Psoas muscle (tissue), 8 donors: ENCODE data around the gene PCK1. TPM values are rescaled to one million over a fixed set of nuclear protein-coding genes. Genes with fewer than 3 reads are reported as not detected.

ENCODE experiments used
- ATAC-seq, 4 donors: fragments of 200-7000 bp; cut with Tn5 transposase; one replicate each; pipeline ENCODE4 v1.9.1; 2020; ENCODE audit warnings: moderate library complexity in 3 of 4, mild to moderate bottlenecking in 2 of 4
- DNase-seq, 2 donors: peaks; one replicate each; pipeline ENCODE4 v3.0.0-alpha.2; 2020
- H3K27ac ChIP-seq: fragments of 200-600 bp; one replicate; pipeline ENCODE4 v1.8.0; 2022
- H3K27me3 ChIP-seq, 3 donors: fragments of 200-600 bp in 1 of 3; one replicate each; pipeline versions ENCODE4 v1.6.1 to v1.8.0; 2013 to 2022; ENCODE audit warnings: low read length in 2 of 3, mild to moderate bottlenecking in 2 of 3, moderate library complexity in 1 of 3; ENCODE audit not compliant: insufficient read depth in 3 of 3
- H3K36me3 ChIP-seq, 2 donors: fragments of 200-600 bp in 1 of 2; one replicate each; pipeline versions ENCODE4 v1.6.1 to v1.8.0; 2013 to 2022; ENCODE audit warnings: low read depth in 1 of 2, mild to moderate bottlenecking in 1 of 2, moderate library complexity in 1 of 2; ENCODE audit not compliant: insufficient read depth in 1 of 2
- H3K4me1 ChIP-seq: fragments of 200-600 bp; one replicate; pipeline ENCODE4 v1.8.0; 2022
- H3K4me3 ChIP-seq: fragments of 200-600 bp; one replicate; pipeline ENCODE4 v1.8.0; 2022; ENCODE audit warnings: mild to moderate bottlenecking
- H3K9me3 ChIP-seq: fragments of 200-600 bp; one replicate; pipeline ENCODE4 v1.8.0; 2022
- CTCF ChIP-seq: fragments of 200-600 bp; IDR thresholded peaks from one replicate; pipeline ENCODE4 v1.8.0; 2022; ENCODE audit warnings: antibody characterized with exemption
- WGBS, 3 donors: extraction: QIAGEN DNeasy Blood & Tissue Kit; methylation state at CpG; one replicate each; pipeline versions ENCODE4 v1.1.6 to v1.1.7; 2013; 5-methylcytosine and 5-hydroxymethylcytosine counted together
- intact Hi-C, 2 donors: fragments of 100-400 bp; cut with DNase I; formaldehyde crosslinking; loops; one replicate each; pipeline versions ENCODE4 v1.11.0 to v1.14.2; 2022
- polyA plus RNA-seq, 3 donors: library from polyadenylated mRNA; stranded (reverse); fragments of 200-250 nt; gene quantifications; one replicate each; pipeline ENCODE4 v1.2.3, GENCODE V29; 2013
- total RNA-seq, 4 donors: library from RNA; stranded (reverse); fragmentation: NEBNext Ultra II Directional in 2 of 4; extraction: Animal tissue kit (Norgen Biotek cat#: 25700) in 2 of 4; gene quantifications; one replicate each; pipeline versions ENCODE4 v1.2.1 to v1.2.4, GENCODE V29; 2021 to 2023
- donor health status: healthy with polysubstance abuse.
- donor health status: DM: no; HTN: no; CAD: no; lungs with moderate emphysema.
- donor health status: Bipolar disorder and iron deficiency.
- donor health status: healthy.
- donor health status: DM: yes; HTN: yes; CAD: no.
- donor health status: DM: no; HTN: no; CAD: no.
- donor health status: DM: no; HTN: no; CAD: no.
- donor health status: DM: yes; HTN: yes; CAD: no.

PCK1 gene
- total and polyA plus RNA-seq, 7 donors = 0.24 to 0.81 (median 0.41) TPM

DNA sequence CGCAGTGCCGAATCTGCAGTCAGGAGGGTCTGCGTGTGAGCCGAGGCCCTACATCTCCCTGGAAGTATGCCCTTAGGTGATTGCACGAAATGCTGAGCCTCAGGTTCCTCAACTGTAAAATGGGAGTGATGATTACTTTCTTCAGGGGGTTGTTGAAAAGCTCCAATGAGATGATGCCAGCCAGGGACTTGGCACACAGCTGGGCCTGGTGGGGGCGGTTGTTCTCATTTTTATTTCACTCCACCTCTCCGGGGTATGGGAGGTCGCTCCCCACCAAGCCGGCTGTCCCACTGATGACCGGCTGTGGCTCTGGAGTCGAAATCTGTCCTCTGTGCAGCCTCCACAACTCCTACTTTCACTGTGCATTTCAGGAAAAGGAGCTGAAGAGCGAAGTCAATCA lies 8.1 kb downstream of the PCK1 start:
- WGBS, 3 donors = 87 to 93% (median 90%) methylated on average over 12 of the region's 12 CpGs

DNA sequence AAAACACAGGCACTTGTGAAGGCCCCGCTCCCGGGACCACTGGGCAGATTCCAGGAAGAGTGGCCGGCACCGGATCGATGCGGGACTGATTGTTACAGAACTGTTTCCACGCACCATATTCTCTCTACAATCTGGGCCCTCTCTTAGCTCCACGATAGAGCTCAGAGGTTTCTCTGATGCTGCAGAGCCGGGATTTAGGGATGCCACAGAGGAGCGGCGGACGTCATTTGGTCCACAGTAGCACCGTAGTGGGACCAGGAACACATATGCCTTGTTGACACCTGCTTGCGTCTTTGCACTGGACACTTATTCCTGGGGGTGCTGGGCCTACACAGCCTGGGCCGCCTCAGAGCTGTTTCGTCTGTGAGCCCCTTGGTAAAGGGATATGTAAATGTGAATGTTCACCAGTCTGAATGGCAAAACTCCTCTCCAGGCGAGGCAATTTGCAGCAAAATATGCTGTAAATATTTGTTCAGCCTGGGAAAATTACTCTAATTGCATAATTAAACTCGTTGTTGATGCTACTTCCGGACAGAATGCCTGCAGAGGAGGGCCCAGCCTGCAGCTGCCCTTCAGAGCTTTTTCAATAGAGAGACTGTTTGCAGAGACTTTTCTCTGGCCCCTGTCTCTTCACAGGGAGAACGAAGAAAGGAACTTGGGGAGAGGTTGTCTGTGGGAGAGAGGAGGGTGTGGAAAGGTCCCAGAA lies 9.4 kb downstream of the PCK1 start:
- H3K36me3 ChIP-seq = no peaks in the 10 kb centered on the region
- intact Hi-C loops = no loop called here
- 68 to 71% (median 71%) methylated on average over 20 of the region's 20 CpGs for WGBS, 3 donors
- peaks cover 0 to 49% (median 9%) of the 10 kb centered on the region in 3 donors for H3K27me3 ChIP-seq
- H3K27ac ChIP-seq = no peak overlapping the region
- ATAC-seq (no peak), DNase-seq (no peak)
- H3K4me1 ChIP-seq = no peaks in the 10 kb centered on the region
- no peak overlapping the region for H3K4me3 ChIP-seq
- no peaks in the 10 kb centered on the region for H3K9me3 ChIP-seq
- no peak for TF ChIP-seq CTCF

More for the DNA sequence above, 8.1 kb downstream of the PCK1 start:
- Histone ChIP-seq H3K36me3 (no peaks in the 10 kb centered on the region), H3K27ac (no peak overlapping the region), H3K27me3 (peaks cover 0 to 41% (median 9%) of the 10 kb centered on the region in 3 donors), H3K4me1 (no peaks in the 10 kb centered on the region), H3K4me3 (no peak overlapping the region), H3K9me3 (no peaks in the 10 kb centered on the region)
- DNase-seq (no peak), ATAC-seq (no peak)
- TF ChIP-seq CTCF = no peak
- intact Hi-C loops = no loop called here

GRCh38 chr20:57570920-57571319 lies 10.0 kb downstream of the PCK1 start:
- H3K27me3 ChIP-seq = peaks cover 0 to 53% (median 9%) of the 10 kb centered on the region in 3 donors
- no peak overlapping the region for H3K4me3 ChIP-seq
- H3K27ac ChIP-seq = no peak overlapping the region
- no peaks in the 10 kb centered on the region for H3K4me1 ChIP-seq
- ATAC-seq = no peak
- WGBS, 3 donors = 41 to 52% (median 44%) methylated on average over 8 of the region's 8 CpGs
- no peak for DNase-seq
- no peaks in the 10 kb centered on the region for H3K36me3 ChIP-seq
- no peaks in the 10 kb centered on the region for H3K9me3 ChIP-seq
- TF ChIP-seq CTCF = no peak
- intact Hi-C loops = no loop called here

DNA sequence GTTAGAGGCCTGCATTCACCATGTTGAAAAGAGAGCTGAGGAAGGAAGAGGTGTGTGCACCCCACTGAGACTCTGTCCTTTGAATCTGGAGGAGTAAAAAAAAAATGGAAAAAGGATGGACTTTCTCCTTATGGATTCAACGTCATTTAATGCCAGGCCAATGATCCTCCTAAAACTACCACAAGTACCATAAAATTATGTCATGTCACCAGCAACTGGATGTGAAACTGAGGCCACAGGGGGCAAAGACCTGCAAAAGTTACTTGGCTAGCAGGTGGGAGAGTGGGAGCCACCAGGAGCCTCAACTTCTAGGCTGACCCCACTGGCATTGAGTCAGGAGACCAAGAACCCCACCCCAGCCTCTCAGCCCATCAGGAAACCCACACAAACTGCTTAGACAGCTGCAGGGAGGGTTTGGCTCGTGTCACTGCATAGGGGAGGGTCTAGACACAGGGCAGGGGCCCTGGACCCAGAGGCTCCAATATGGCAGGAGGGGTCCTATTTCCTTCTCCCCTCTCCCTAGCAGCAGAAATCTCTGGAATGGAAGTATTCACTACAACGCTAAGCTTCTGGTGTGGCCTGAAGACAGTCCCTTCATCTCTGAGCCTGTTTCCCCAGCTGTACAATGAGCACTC lies 11.0 kb downstream of the PCK1 start:
- intact Hi-C loops = no loop called here
- Histone ChIP-seq H3K36me3 (no peaks in the 10 kb centered on the region), H3K27me3 (peaks cover 0 to 49% (median 12%) of the 10 kb centered on the region in 3 donors), H3K4me1 (no peaks in the 10 kb centered on the region), H3K9me3 (no peaks in the 10 kb centered on the region), H3K27ac (no peak overlapping the region), H3K4me3 (no peak overlapping the region)
- no peak for TF ChIP-seq CTCF
- no peak for ATAC-seq
- no peak for DNase-seq
- WGBS, 3 donors = 83 to 92% (median 91%) methylated on average over 3 of the region's 3 CpGs
